HS-5 (cell line): ENCODE results near the gene SELENOI.
"Not testable (repeated sequence)": the region's sequence is repeated elsewhere in the genome, so short reads cannot be mapped to it uniquely, and the experiment has no call there.

Experiments used
- DNase-seq: peaks from one replicate; pipeline ENCODE4 v3.0.0-alpha.2; 2012; ENCODE audit warnings: low read depth

The SELENOI gene

GRCh38 chr2:26345545-26346453, at the start of gene SELENOI:
Gene SELENOI, plus strand, starts transcription at chr2:26346143. Its CDS starts 90 bp downstream, at chr2:26346233.
- peak; percentile 99 for DNase-seq

GRCh38 chr2:26297061-26297460, 48.9 kb upstream of the SELENOI start:
- no peak for DNase-seq

- no peak for DNase-seq
These were observed 47.7 kb upstream of the SELENOI start for GRCh38 chr2:26298286-26298637.

DNA sequence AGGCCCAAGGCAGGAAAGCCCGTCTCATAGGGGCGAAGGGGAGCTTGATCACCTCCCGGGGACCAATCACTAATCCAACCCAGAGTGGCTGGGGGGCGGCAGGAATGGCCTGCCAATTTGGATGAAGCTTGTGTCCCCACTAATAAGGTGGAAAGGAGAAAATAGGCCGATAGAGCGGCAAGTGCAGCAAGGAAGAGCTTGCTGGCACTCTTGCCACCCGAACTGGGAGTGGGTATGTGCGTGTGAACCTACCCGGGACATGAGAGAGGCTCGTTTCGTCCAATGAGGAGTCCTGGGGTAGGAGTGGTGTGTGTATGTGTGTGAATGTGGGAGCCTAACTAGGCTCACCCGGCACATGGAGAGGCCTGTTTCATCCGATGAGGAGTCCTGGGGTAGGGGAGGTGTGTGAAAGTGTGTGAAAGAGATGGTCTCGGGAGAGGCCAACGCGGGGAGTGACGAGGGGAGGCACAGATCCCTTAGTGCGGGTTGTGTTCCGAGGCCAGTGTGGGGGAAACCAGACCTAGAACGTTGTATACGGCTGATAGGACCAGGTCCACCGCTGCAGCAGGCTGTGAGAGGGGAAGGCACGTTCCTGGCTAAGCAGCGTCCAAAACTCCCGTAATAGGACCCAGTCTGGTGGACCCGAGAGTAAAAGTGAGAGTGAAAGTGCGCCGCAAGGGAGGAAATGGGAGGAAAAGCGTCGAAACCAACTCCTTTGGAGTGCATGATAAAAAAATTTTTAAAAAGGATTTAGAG, 47.1 kb upstream of the SELENOI start:
- DNase-seq = no peak

DNA sequence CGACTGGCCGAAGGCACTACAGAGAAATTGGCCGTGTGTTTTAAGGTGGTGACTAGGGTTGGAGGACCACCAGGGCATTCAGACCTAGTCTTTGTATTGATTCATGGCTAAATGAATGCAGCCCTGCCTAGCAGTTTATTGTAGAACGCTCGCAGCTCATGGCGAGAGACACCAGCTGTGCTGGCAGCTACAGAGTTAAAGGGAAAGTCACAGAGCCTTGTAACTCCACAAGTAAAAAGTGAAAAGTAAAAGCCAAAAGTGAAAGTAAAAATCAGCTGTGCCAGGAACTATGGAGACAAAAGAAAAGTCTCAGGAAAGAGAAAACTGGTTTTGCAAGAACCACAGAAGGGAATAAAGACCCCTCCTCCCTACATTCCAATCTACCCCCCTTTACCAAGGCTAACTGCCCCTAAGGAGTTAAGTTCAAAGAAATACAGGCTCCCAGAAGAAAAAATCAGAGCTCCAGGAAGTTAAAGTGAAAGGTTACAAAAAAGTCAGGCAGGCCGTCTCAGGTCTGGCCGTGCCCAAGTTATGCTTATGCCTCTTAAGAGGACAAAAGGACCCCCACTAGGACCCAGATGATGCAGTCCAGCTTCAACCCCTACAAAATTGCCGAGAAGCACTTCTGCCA, 46.4 kb upstream of the SELENOI start:
- no peak for DNase-seq

DNA sequence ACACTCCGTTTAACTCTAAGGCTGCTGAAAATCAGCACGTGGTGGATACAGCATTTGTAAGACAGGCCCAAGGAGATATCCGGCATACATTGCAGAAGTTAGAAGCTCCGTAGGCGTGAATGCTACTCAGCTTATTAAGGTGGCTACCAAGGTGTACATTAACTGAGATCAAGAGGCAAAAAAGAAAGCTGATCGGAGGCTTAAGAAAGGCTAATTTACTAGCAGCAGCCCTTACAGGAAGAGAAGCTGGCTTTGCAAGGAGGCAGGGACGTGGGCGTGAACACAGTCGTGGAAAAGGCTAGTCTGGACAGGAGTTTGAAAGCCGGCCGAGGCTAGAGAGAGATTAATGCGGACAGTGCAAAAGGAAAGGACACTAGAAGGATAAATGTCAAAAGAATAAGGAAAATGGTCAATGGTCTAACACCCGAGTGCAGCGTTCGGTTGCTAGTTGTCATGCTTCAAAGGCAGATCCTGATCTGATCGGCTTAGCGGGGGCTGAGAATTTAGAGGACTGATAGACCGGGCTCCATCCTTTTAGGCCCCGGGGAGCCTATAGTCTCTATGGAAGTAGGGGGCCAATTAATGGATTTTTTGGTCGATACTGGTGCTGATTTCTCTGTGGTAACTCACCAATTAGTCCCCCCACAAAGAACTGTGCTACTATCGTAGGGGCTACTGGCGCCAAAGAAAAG, 45.6 kb upstream of the SELENOI start:
- DNase-seq = no peak

- no peak for DNase-seq
These were observed 43.1 kb upstream of the SELENOI start for GRCh38 chr2:26302846-26303245.

DNA sequence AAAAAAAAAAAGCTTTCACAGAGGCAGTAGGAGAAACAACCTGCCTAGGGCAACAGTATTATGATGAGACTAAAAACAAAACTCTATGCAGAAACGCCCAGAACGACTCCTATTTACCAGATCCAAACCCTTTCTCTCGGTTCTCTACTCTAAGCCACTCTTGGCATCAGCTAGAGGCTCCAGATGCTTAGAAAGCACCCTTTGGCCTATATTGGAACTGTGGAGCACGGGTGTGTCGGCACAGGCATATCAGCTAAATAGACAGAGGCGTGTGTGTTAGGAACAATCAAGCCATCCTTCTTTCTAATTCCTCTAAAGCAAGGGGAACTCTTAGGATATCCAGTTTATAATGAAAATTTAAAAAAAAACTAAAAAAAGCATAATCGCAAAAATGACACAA, 40.8 kb upstream of the SELENOI start:
- not testable (repeated sequence) for DNase-seq

DNA sequence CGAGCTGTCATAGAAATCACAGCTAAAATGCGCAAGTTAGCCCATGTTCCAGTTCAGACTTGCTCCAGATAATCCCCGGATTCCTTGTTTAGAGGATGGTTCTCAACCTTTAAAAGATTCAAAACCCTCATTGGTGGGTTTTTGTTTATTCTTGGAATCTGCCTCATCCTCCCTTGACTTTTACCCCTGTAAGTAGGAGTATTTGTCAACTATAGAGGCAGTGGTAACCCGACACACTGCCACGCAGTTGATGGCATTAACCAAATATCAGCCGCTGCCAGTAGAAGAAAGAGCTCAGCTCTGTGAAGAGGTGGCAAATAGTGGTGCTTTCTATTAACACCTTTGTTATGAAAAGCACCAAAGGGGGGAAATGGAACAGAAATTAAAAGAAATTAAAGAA, 40.4 kb upstream of the SELENOI start:
- DNase-seq = no peak

- no peak for DNase-seq
These were observed 36.0 kb upstream of the SELENOI start for GRCh38 chr2:26309921-26310320.

- no peak for DNase-seq
These were observed 33.5 kb upstream of the SELENOI start for GRCh38 chr2:26312471-26312870.

DNA sequence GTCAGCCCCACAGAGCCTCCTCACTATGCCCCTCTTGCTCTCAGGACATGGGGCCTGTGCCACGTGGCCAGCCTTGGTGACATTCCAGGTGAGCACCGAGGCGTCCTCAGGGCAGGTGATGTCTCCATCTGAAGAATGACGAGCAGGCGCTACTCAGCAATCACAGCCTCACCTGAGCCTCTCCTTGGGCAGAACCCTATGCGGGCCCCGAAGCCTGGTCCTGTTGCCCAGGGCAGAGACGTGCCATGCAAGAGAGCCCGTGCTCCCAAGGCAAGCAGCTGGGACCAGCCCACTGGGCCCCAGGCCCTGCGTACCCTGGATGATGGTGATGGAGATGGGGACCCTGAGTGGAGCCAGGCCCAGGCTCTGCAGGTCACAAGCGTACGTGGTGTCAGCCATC, 32.5 kb upstream of the SELENOI start:
- no peak for DNase-seq

DNA sequence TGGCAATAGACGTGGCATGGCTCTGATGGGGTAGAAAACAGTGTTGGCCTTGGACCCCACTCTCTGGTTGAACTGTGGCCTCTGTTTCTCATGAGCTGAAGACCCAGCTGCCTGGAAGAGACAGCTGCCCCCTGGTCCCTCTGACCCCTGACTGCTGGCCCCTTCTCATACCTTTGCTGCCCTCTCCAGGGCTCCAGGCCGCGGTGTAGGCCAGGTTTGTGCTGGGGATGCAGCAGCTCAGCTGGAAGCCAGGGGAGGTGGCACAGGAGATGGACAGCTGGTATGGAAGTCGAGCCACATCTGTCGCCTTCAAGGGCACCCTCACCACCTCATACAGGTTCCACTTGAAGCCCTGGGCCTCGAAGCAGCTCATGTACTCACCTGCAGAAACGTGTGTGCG, 31.7 kb upstream of the SELENOI start:
- no peak for DNase-seq

DNA sequence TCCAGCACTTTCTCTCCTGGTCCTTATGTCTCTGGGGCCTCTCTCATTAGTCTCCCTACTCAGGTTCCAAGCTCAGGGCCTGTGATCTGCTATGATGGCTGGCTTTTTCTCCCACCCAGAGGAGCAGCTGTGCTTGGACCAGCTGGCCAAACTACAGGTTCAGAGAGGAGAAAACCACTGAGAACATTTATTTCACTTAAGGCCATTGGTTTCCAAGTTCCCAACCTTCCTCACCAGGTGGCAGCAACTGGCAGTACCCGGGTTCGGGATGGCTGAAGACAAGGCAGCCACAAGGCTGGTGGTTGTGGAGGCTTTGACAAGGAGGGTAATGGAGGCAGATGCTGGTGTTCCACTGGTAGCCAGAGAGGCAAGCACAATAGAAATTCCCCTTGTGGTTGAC, 29.9 kb upstream of the SELENOI start:
- DNase-seq = no peak

GRCh38 chr2:26316845-26317244, 29.1 kb upstream of the SELENOI start:
- DNase-seq = no peak

- DNase-seq = no peak
These were observed 28.4 kb upstream of the SELENOI start for GRCh38 chr2:26317377-26318105.

DNA sequence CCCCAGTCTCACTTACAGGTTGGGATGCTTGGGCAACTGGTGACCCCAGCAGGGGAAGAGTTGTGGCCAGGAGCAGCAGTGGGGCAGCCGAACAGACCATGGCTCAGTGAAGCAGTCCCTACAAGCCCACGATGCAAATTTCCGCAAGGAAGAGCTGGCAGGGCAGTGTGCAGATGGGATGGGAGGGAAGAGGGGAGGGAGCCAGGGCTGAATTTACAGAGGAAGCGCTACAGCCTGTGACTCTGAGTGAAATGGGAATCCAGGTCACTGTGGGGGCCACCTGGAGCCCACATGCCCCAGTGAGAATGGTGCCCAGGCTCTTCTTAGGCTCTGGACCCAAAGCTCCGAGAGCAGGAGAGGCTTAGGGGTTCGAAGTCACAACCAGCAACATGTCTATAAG, 27.0 kb upstream of the SELENOI start:
- DNase-seq = no peak

GRCh38 chr2:26324479-26324878, 21.5 kb upstream of the SELENOI start:
- DNase-seq = not testable (repeated sequence)

GRCh38 chr2:26324903-26325302, 21.0 kb upstream of the SELENOI start:
- no peak for DNase-seq

GRCh38 chr2:26325851-26326250, 20.1 kb upstream of the SELENOI start:
- DNase-seq = no peak

DNA sequence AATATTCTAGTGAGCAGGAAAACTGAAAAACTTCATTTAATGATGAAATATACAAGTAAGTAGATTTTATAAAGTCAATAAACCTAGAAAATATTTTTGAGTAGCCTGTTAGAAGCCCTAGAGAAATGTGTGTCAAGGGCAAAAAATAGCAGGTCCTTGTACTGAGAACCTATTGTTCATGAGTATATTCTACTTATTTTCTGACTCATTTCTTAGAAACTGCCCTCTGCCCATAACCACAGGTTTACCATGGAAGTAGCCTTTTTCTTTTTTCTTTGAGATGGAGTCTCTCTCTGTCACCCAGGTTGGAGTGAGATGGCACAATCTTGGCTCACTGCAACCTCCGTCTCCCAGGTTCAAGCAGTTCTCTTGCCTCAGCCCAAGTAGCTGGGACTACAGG, 19.4 kb upstream of the SELENOI start:
- no peak for DNase-seq
